HG03342 (cell line): ENCODE data around the gene TSPAN10.
"Not testable (repeated sequence)": the region's sequence is repeated elsewhere in the genome, so short reads cannot be mapped to it uniquely, and the experiment has no call there.

ENCODE experiments used
- ATAC-seq: cut with Tn5 transposase; IDR thresholded peaks from one replicate; pipeline ENCODE4 v1.9.1; 2021; ENCODE audit warnings: mild to moderate bottlenecking, moderate library complexity; ENCODE audit not compliant: unreplicated experiment

Gene TSPAN10

DNA sequence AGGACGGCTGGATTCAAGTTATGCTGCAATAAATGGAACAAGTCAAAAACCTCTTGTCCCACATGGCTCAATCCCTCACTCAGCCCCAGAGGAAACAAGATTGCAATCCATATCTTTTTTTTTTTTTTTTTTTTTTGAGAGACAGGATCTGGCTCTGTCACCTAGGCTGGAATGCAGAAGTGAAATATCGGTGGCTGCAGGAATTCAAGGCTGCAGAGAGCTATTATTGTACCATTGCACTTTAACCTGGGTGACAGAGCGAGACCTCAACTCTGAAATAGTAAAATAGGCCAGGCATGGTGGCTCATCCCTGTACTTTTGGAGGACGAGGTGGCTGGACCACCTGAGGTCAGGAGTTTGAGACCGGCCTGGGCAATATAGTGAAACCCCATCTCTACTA is 22.0 kb downstream of the TSPAN10 start:
- ATAC-seq = no peak

DNA sequence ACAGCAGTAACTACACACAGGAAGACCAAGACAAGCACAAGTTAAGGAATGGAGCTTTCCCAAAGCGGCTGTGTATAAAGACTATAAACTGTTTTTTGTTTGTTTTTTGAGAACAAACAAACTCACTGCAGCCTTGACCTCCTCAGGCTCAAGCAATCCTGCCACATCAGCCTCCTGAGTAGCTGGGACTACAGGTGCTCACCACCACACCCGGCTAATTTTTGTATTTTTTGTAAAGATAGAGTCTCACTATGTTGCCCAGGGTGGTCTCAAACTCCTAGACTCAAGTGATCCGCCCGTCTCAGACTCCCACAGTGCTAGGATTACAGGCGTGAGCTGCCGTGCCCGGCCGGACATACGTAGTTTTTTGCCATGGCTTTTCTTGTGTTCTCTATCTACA is 23.4 kb downstream of the TSPAN10 start:
- no peak for ATAC-seq

DNA sequence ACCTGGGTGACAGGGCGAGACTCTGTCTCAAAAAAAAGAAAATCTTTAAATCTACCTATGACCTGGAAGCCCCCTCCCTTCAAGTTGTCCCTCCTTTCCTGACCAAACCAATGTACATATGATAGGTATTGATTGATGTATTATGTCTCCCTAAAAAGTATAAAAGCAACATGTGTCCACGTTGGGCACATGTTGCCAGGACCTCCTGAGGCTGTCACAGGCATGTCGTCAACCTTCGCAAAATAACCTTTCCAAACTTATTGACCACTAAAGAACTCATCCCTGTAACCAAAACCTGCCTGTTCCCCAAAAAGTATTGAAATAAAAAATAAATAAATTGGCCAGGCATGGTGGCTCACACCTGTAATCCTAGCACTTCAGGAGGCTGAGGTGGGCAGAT is 25.0 kb downstream of the TSPAN10 start:
- no peak for ATAC-seq

DNA sequence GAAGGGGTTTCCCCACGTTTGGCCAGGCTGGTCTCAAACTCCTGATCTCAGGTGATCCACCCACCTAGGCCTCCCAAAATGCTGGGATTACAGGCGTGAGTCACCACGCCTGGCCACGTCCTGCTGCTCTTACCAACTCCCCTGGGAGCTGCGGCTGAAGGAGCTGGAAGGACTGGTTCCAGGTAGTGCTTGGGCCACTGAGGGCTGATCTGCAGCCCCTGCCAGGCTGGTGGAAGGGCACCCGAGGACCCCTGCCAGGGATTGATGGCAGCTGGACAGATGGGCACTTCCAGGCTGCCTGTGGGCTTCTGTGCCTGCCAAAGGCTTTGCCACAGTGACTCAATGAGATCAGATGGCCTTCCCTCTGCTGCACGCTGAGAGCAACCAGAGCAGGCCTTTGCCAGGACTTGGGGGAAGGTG is 27.1 kb downstream of the TSPAN10 start:
- no peak for ATAC-seq

DNA sequence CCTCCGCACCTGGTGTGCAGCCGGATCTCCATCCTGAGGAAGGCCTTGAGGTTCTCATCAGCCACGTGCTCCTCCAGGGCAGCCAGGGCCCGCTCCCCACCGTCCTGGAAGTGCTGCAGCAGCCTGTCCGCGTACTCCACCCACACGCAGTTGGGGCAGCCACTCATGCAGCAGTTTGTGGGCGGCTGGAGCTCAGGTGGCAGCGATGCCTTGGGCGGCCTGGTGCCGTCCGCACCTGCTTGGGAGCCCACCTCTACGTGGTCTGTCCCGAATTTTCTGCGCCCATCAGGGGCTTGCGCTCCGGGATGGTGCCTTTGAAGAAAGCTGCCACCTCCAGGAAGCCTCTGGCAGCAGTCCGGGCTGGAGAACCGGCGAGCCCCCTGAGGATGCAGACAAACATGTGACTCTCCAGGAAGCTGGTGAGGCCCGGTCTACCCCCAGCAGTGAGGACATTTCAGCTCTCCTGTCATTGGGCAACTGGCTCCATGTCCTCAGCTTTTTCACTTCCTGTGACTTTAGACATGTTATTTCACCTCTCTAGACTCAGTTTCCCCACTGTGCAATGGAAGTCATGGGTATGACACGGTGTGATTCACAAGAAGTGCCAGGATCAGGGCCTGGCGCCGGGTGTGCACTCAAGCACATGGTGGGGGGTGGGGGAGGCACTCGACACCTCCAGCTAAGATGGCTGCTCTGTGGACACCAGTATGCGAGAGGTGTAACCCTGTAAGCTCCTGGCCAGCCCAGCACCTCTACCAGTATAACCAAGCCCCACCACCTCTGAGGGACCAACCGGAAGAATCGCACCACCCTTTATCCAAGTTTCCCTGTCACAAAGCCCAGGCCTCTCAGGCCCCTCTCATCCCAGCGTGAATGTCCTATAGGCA is 28.5 kb downstream of the TSPAN10 start:
- ATAC-seq = no peak

DNA sequence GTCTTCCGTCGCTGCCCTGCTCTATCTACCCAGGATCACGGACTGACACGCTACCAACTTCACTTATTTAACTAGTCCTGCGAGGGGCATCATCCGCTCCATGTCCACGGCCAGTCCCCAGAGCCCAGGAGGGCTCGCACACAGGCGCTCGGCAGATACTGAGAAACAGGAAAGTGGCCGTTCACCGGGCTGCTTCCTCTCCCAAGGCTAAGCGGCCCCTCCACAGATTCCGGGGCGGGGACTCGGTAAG is 29.0 kb downstream of the TSPAN10 start:
- ATAC-seq = peak; percentile 16

DNA sequence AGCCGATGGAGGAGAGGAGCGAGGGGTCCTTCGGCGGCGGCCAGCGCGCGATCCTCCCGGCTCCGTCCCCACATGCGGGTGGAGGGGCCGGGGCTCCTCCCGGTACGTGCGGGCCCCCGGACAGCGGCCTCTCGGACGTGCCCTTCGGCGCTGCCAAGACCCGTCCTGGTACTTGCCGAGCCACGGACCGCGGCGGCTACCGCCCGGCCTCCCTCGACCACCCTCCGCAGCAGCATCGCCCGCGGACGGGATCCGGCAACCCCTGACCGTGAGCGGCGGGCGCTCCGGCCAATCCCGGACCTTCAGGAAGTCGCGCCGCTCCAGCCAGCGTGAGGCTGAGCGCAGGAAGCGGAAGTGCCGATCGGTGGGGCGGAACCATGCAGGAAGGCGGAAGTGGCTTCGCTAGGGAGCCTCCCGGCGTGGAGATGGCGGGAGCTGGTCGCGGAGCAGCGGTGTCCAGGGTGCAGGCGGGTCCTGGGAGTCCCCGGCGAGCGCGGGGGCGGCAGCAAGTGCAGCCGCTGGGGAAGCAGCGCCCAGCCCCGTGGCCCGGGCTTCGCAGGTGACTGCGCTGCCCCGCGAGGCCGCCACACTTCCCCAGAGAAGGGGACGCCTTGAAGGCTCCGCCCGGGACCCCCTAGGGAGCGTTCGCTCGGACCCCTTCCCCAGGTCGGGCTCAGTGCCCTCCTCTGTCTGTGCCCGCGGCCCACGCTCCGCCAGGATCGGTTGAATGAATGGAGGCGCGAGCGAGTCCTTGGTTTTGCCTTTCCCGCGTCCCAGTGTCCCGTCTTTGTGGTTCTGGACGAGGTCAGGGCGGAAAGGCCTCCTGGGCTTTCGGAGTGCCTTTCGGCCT is 29.6 kb downstream of the TSPAN10 start, which contains the start of the genes CCDC137 and OXLD1:
CCDC137 (plus strand) TSS at position 396 of the 850 bp plus-strand sequence; CDS start at position 426, 30 bp downstream.
OXLD1 (minus strand) TSS at position 264 of the 850 bp plus-strand sequence; CDS start at position 236, 28 bp downstream.
- peak; percentile 89 for ATAC-seq

DNA sequence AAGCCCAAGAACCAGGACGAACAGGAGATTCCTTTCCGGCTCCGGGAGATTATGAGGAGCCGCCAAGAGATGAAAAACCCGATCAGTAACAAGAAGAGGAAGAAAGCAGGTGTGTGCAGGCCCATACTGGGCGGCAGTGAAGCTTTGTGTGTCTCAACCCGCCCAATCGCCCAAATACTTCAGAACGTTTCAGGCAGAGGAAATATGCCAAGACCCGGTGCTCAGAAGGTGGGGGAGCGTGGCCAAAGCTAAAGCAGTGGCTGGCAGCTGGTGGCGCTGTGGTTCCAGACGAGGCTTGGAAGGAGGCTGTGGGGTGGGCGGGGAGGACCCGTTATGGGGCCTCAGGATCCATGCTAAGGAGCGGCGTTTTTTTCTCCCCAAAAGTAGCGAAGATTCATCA is 30.8 kb downstream of the TSPAN10 start:
- no peak for ATAC-seq

DNA sequence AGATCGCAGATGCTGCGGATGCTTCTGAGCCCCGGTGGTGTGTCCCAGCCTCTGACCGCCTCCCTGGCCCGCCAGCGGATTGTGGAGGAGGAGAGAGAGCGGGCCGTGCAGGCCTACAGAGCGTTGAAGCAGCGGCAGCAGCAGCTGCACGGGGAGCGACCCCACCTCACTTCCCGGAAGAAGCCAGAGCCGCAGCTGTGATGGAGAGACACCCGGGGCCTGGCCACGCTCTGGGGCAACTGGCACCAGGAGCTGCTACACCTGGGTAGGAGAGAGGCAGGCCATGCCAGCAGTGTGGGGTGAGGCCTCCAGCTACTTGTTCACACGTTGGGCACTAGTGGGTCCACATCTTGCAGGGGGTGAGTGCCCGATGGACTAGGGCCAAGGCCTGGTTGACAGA is 35.5 kb downstream of the TSPAN10 start:
- ATAC-seq = no peak

DNA sequence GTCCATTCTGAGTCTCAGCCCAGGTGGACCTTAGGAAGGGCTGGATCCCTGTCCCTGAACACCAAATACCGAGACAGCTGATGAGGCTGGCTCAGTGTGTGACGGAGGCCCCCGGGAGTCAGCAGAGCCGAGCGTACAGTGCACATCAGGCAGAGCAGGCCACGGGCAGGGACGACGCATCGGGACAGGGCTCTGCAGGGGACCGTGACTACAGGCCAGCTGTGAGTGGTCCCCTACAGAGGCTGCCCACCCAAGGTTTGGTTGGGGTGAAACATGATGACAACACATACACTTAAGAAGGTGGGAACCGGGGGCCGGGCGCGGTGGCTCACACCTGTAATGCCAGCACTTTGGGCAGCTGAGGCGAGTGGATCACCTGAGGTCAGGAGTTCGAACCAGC is 36.0 kb downstream of the TSPAN10 start:
- ATAC-seq = no peak

DNA sequence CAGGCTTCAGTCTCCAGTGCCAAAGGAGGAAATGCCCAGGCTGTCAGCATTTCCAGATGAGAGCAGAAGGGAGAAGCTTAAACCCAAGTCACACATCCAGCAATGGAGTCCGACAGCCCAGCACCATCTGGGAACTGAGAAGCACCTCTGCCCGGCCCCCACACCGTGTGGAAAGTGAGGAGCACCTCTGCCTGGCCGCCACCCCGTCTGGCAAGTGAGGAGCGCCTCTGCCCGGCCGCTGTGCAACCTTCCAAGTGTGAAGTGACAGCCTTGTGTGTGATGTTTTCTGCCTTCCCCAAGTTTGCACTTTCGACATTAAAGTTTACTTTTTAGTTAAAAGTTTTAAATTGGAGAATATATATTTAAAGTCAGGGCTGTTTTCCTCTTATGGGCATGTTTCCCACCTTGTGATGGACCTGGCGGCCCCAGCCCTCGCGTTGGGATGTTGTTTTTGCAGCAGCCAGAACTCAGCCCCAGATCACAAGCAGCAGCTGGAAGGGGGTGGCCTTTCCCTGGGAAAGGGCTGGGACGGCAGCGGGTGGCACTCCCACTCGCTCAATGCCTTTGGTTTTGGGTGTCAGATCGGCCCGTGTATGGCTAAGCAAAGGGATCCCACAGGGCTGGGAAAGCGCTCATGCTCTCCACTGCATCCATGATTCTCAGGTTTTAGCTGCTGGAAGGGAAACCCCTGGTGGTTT is 36.7 kb downstream of the TSPAN10 start:
- ATAC-seq = no peak

DNA sequence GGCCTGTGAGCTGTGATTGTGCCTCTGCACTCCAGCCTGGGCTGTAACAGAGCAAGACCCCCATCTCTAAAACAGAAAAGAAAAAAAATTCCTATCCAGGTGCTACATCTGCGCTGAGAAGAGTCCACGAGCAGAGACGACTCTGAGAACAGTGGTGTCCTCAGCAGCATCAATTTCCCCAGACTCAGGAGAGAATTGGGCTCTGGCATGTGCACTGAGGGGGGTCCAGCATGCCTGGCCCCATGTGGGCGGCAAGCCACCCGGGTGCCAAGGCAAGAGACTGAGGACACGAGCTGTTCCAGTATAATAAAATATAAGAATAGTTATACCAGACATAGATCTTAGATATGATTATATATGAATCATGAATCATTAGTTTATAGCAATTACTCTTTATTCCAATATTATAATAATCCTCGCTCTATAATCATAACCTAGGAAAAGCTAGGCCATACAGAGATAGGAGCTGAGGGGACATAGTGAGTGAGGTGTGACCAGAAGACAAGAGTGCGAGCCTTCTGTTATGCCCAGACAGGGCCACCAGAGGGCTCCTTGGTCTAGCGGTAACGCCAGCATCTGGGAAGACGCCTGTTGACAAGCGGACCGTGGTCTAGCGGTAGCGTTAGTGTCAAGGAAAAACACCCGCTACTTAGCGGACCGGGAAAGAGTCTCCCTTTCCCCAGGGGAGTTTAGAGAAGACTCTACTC is 38.7 kb downstream of the TSPAN10 start:
- not testable (repeated sequence) for ATAC-seq

DNA sequence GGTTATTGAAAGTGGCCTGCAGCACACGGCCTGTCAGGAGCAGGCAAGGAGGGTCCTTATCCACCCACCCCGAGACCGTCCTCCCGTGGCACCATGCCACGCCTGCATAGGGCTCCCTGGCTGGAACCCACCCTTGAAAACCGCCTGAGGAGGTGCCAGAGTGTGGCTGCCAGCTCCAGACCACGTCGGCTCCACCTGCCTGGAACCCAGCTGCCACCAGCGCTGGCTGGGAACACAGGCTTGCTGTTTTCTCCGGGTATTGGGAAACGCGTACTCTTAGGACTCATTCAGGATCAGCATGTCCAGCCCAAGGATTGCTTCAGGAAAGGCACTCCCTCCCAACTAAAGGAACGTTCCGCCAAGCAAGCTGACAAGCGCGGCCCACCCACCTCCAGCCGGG is 39.9 kb downstream of the TSPAN10 start:
- ATAC-seq = no peak

DNA sequence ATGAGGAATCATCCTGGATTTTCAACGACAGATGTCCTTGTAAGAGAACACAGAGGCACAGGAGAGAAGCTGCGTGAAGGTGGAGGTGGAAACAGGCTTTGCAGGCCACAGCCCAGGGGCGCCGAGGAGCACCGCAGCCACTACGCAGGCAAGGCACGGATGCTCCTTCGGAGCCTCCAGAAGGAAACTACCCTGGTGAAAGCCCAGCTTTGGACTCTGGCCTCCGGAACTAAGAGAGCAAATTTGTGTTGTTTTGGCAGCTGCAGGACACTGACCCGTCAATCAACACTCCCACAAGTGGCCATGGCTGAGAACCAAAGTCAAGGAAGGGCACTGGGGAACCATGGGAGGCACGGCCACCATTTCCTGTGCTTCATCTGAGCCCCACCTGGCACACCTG is 43.2 kb downstream of the TSPAN10 start:
- no peak for ATAC-seq

DNA sequence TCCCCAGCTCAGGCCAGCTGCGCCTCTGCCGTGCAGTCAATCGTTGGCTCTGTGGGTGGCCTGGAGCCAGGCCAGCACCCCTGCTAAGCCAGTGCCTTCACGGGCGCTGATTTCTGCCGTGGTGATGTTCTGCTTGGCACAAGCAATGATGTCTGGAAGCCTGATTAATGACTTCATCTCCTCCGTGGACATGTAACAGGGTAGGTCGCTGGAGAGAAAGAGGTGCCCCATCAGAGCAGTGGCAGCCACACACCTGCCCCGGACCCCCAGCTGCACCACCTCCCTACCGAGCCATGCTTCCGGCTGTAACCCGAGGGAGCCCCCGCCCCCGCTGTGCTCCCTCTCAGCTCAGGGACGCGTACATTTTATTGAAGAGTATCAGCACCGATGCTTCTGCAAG is 44.7 kb downstream of the TSPAN10 start:
- no peak for ATAC-seq

DNA sequence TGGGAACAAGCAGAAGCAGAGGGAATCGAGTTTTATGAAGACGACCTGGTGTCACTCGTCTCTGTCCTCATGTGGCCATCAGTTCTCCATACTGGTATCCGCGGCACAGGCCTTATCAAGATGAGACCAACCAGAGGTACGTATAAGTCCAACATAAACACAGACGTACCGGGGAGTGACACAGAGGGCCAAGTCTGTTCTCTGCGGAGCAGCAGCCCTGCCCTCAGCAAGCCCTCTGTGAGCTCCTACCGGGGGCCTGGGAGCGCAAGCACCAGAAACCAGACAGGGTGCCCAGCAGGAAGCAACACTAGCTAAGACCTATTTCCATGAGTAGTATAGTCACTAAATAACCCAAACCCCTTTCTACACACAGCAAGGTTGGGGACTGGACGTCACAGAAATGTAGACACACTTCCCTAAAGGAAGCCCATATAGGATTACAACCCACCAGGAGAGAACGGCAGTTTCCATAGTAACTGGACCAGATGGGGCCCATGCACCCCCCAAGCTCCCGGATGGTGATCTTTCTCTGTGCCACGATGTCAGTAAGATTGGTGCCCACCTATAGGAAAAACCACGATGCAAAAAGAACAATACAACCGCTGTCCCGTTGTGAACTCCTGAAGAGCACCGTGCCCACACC is 45.7 kb downstream of the TSPAN10 start:
- no peak for ATAC-seq

DNA sequence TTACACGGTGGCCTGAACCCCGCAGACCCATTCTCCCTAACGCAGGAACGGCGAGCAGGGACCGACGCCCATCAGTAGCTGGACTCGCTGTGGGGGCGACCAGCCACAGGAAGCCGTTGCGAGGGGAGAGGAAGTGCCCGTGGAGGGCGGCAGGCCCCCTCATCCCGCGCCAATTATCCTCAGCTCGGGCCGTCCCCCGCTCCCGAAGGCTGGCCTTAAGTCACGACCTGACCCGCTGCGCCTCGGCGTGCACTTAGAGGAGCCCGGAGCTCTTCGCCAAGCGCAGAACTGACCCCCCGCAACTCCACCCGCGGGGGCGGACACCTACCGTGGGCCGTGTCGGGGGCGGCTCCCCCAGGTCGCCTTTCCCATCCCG is 46.2 kb downstream of the TSPAN10 start:
- no peak for ATAC-seq

DNA sequence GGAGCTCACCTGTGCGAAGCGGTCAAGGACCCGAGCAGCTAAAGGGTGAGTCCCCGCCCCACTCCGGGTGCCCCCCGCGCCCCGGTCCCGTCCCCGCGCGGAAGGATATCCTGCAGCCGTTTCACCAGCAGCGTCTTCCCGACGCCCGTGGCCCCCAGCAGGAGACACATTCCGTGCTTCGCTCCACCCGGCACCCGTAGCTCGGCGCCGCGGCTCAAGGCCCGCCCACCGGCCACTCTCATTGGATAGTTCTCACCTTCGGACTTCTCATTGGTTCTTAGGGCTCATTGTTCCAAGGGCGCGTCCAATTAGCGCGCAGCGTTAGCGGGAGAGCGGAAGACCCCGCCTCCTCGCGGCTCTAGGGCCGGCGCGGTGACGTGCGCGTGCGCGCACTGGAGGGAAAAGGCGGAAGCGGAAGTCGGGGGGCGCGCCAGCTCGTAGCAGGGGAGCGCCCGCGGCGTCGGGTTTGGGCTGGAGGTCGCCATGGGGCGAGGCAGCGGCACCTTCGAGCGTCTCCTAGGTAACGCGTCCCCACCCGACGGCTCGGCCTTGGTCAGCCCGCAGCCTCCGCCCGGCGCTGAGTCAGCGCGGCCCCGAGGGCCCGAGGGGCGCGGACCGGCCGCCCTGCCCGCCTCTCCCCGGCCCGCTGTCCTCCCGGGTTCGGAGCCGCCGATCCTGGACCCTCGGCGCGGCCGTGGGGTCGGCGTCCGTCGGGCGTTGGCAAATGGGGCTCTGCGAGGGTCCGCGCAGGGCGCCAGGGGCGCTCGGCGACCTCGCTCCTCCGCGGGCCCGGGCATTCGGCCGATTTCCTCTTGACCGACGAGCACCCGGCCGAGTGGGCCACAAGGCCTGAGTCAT is 46.8 kb downstream of the TSPAN10 start, which contains the start of the genes ARL16 and HGS:
ARL16 (minus strand) TSS at position 214 of the 858 bp plus-strand sequence; CDS start at position 170, 44 bp downstream.
HGS (plus strand) TSS at position 428 of the 858 bp plus-strand sequence; CDS start at position 484, 56 bp downstream.
- ATAC-seq = peak; percentile 95

DNA sequence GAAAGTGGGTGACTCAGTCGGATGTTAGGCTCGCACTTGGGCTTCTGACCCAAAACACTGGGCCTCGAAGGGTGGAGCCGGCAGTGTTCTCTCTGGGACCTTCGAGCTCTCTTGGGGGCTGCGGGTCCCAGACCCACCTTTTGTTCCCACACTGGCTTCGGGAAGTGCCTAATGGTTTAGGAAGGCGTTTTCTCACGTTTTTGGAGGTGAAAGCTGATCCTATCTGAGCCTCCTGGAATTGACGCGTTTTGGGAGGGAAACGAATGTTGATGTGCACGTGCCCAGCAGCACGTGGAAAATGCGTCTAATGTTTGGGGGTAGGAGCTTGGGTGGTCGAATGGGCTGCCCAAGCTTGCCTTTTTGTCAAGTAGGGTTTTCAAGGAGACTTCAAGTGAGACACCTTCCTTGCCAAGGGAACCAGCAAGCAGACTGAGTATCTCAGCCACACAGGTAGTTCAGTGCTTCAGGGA is 47.5 kb downstream of the TSPAN10 start:
- ATAC-seq = no peak
